ENCODE measurements around the gene ANKDD1B. TPM values are rescaled to one million over a fixed set of nuclear protein-coding genes. Genes with fewer than 3 reads are reported as not detected.

Gene ANKDD1B
- total RNA-seq, 1 donor from 2014 or later, result 1.6 TPM

DNA sequence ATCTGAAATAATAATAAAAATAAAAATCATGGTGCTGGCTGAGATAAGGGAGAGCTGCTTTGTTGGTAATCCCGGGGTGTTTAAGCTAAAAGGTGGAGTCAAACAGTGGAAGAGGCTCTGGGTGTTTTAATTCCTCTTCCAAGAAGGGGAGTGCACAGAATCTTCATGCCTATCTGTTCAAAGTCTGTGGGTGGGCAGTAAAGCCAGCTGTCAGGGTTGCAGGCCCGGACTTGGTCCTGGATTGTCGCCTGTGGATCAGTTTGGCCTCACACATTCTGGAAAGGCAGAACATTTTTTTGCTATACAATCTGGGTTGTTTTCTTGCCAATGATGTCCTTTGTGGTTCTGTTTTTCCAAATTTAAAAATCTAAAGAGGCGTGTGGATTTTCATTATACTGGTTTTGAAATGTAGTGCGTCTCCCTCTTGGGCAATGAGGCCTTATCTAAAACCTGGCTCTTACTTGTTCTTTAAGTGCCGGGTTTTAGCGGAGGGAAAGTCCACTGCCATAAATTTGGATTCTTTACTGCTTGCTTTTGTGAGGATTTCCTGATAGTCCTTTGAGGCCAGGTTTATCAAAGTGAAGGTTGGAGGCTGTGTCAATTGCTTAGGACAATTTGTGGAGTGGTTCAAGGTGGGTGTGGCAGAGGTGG lies 5.8 kb downstream of the ANKDD1B start:
- H3K4me3 Mint-ChIP-seq, result peak overlapping the region; percentile 8
- H3K4me1 Mint-ChIP-seq (ENCODE audit: unreplicated experiment), result peaks cover 43% of the 10 kb centered on the region
- TF ChIP-seq, protein P1, sequence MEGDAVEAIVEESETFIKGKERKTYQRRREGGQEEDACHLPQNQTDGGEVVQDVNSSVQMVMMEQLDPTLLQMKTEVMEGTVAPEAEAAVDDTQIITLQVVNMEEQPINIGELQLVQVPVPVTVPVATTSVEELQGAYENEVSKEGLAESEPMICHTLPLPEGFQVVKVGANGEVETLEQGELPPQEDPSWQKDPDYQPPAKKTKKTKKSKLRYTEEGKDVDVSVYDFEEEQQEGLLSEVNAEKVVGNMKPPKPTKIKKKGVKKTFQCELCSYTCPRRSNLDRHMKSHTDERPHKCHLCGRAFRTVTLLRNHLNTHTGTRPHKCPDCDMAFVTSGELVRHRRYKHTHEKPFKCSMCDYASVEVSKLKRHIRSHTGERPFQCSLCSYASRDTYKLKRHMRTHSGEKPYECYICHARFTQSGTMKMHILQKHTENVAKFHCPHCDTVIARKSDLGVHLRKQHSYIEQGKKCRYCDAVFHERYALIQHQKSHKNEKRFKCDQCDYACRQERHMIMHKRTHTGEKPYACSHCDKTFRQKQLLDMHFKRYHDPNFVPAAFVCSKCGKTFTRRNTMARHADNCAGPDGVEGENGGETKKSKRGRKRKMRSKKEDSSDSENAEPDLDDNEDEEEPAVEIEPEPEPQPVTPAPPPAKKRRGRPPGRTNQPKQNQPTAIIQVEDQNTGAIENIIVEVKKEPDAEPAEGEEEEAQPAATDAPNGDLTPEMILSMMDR (conservative IDR thresholded peaks at IDR 0.05), result no peak

DNA sequence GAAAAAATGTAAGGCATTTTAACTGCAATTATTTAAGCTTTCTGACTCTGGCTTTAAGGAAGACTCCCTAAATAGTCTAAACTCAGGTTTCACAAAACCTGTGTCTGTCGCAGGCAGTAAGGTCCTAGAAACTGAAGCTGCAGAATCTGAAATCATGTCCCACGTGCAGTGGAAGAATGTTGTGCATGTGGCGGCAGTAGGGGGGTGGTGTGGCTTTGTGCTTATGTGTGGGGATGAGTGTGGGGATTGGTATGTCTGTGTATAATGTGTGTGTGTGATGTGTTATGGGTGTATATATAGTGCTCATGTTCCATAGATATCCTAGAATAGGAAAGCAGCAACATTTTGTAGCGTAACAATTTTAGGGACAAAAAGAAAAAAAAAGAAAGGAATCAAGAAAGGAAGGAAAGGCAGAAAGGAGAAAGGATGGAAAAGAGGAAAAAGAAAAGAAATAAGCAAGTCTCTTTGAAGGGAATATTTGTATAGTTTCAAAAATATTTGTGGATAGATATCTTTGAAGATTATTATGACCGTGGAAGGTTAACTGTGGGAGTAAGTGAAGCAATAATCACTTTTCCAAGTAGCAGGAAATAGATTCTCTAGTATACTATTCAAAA lies 6.6 kb downstream of the ANKDD1B start:
- Mint-ChIP-seq H3K36me3 (no peaks in the 10 kb centered on the region), H3K27me3 (no peaks in the 10 kb centered on the region), H3K27ac (peak overlapping the region; percentile 51), H3K4me3 (no peak overlapping the region), H3K4me1 (ENCODE audit: unreplicated experiment) (peaks cover 37% of the 10 kb centered on the region), H3K9me3 (no peaks in the 10 kb centered on the region)
- DNase-seq (ENCODE audit: extremely low spot score, unreplicated experiment), result no peak
- TF ChIP-seq, protein P1 (conservative IDR thresholded peaks at IDR 0.05), result no peak

More for the DNA sequence above, 5.8 kb downstream of the ANKDD1B start:
- H3K36me3 Mint-ChIP-seq, result no peaks in the 10 kb centered on the region
- H3K27me3 Mint-ChIP-seq, result no peaks in the 10 kb centered on the region
- H3K9me3 Mint-ChIP-seq, result no peaks in the 10 kb centered on the region
- H3K27ac Mint-ChIP-seq, result peak overlapping the region; percentile 51
- DNase-seq (ENCODE audit: extremely low spot score, unreplicated experiment), result no peak

DNA sequence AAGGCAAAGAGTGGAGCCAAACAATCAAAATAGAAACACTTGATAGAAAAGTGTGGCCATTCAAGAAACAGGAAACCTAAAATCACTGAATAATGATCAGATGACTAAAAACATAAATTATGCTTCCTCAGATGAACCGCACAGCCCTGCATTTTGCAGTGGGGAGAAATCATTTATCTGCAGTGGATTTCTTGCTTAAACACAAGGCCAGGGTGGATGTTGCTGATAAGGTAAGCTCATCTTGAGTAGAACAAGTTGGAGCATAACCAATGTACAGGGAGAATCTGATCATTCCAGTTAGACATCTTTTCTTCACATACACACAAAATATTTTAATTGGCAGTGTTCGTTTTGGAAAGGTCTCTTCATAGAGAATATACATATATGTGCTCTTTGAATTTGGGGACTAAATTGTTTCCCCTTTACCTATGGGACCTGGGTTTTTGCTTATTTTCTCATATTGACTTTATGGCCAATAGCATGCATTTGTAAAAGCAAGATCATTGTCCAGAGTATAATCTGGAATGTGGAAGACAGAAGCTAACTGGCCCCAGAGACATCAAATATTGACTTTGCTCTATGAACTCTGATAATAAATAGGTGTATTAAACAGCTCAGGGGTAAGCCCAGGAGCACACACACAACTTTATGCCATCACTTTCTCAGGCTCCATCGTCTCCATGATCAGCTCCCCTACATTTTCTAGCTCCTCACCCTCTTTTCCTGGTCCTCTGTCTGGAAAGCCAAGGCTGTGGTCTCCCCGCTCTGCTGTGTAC lies 9.1 kb downstream of the ANKDD1B start:
- no peaks in the 10 kb centered on the region for H3K36me3 Mint-ChIP-seq
- H3K4me1 Mint-ChIP-seq (ENCODE audit: unreplicated experiment), result peaks cover 45% of the 10 kb centered on the region
- peak overlapping the region; percentile 73 for H3K27ac Mint-ChIP-seq

DNA sequence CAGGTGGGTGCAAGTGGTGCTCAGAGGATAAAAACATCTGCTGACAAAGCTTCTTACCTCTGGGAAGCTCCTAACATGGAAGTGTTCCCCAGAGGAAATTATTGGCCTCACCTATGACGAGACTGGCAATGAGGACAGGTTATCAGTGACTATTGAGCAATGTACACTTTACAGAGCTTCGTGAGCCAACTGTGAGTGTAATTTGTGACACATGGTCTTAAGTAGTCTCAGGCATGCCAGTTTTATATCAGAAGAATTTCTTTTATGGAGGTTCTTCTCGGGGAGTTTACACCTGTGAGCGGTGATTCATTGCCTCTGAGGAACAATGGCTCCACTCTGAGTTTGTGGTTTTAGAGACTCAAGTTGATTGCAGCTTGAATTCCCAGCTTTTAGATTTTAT lies 11.3 kb downstream of the ANKDD1B start:
- no peaks in the 10 kb centered on the region for H3K27me3 Mint-ChIP-seq
- H3K36me3 Mint-ChIP-seq, result no peaks in the 10 kb centered on the region

More for the DNA sequence above, 9.1 kb downstream of the ANKDD1B start:
- DNase-seq (ENCODE audit: extremely low spot score, unreplicated experiment), result no peak
- H3K27me3 Mint-ChIP-seq, result no peaks in the 10 kb centered on the region
- H3K4me3 Mint-ChIP-seq, result peak overlapping the region; percentile 16
- H3K9me3 Mint-ChIP-seq, result no peaks in the 10 kb centered on the region
- TF ChIP-seq, protein P1 (conservative IDR thresholded peaks at IDR 0.05), result no peak

DNA sequence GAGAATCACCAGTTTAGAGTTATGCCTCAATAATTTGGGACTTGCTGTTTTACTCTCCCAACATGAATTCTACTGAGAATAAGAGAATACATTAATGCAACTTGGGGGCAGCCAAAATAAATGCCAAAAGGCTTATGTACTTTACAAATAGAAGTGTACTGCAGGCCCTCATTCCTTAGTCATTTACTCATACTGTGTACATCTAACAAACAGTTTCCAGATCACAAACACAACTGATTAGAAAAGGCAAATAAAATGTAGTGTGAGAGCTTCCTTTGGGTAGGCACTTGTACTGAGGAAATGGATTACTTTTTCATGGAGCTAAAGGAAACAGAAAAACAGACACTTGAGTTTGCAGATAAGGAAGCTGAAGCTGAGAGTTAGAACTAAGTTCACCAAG lies 12.6 kb downstream of the ANKDD1B start:
- no peak overlapping the region for H3K4me3 Mint-ChIP-seq
- DNase-seq (ENCODE audit: extremely low spot score, unreplicated experiment), result no peak
- H3K27me3 Mint-ChIP-seq, result no peaks in the 10 kb centered on the region
- no peaks in the 10 kb centered on the region for H3K9me3 Mint-ChIP-seq
- H3K4me1 Mint-ChIP-seq (ENCODE audit: unreplicated experiment), result peaks cover 23% of the 10 kb centered on the region
- no peak overlapping the region for H3K27ac Mint-ChIP-seq
- TF ChIP-seq, protein P1 (conservative IDR thresholded peaks at IDR 0.05), result no peak
- no peaks in the 10 kb centered on the region for H3K36me3 Mint-ChIP-seq

More for the DNA sequence above, 11.3 kb downstream of the ANKDD1B start:
- Mint-ChIP-seq H3K4me1 (ENCODE audit: unreplicated experiment) (peaks cover 27% of the 10 kb centered on the region), H3K4me3 (no peak overlapping the region), H3K27ac (no peak overlapping the region), H3K9me3 (no peaks in the 10 kb centered on the region)
- TF ChIP-seq, protein P1 (conservative IDR thresholded peaks at IDR 0.05), result no peak
- no peak for DNase-seq (ENCODE audit: extremely low spot score, unreplicated experiment)

Data from type B pancreatic cell (in vitro differentiated cells).